HG02588 (cell line): ENCODE measurements around the gene GLDC.

Source experiments
- ATAC-seq: cut with Tn5 transposase; IDR thresholded peaks from one replicate; pipeline ENCODE4 v1.9.1; 2021; ENCODE audit warnings: mild to moderate bottlenecking, moderate library complexity; ENCODE audit not compliant: unreplicated experiment

Gene GLDC

GRCh38 chr9:6525326-6526045 lies 120.0 kb downstream of the GLDC start:
- no peak for ATAC-seq

GRCh38 chr9:6522263-6522662 lies 123.3 kb downstream of the GLDC start:
- no peak for ATAC-seq

- no peak for ATAC-seq
Measured at GRCh38 chr9:6512085-6512657, 133.4 kb downstream of the GLDC start.

- no peak for ATAC-seq
Measured at GRCh38 chr9:6506571-6506970, 139.0 kb downstream of the GLDC start.

- ATAC-seq: no peak
Measured at GRCh38 chr9:6502399-6502798, 143.1 kb downstream of the GLDC start.

- ATAC-seq: no peak
Measured at GRCh38 chr9:6501526-6502210, 143.9 kb downstream of the GLDC start.

- no peak for ATAC-seq
Measured at GRCh38 chr9:6498982-6499381, 146.5 kb downstream of the GLDC start.

GRCh38 chr9:6495466-6495865 lies 150.1 kb downstream of the GLDC start:
- no peak for ATAC-seq

- ATAC-seq: no peak
Measured at GRCh38 chr9:6490863-6491262, 154.7 kb downstream of the GLDC start.

GRCh38 chr9:6489099-6489498 lies 156.4 kb downstream of the GLDC start:
- no peak for ATAC-seq

- ATAC-seq: no peak
Measured at GRCh38 chr9:6488395-6488794, 157.1 kb downstream of the GLDC start.

- no peak for ATAC-seq
Measured at GRCh38 chr9:6484210-6484609, 161.3 kb downstream of the GLDC start.
